ENCODE data around the gene RAB43.

The RAB43 gene

GRCh38 chr3:129052675-129053074, 68.9 kb downstream of the RAB43 start:
- H3K4me1 ChIP-seq (ENCODE audit: insufficient read depth, low read length): no peaks in the 10 kb centered on the region
- H3K36me3 ChIP-seq (ENCODE audit: insufficient read depth, low read length): no peaks in the 10 kb centered on the region
- no peaks in the 10 kb centered on the region for H3K9me3 ChIP-seq (ENCODE audit: control insufficient read depth, insufficient read depth, low read length)
- no peak overlapping the region for H3K9ac ChIP-seq (ENCODE audit: low read depth, low read length)

GRCh38 chr3:129051871-129052340, 69.7 kb downstream of the RAB43 start:
- Histone ChIP-seq H3K4me1 (ENCODE audit: insufficient read depth, low read length) (no peaks in the 10 kb centered on the region), H3K9ac (ENCODE audit: low read depth, low read length) (no peak overlapping the region), H3K36me3 (ENCODE audit: insufficient read depth, low read length) (no peaks in the 10 kb centered on the region), H3K9me3 (ENCODE audit: control insufficient read depth, insufficient read depth, low read length) (no peaks in the 10 kb centered on the region)

- H3K9ac ChIP-seq (ENCODE audit: low read depth, low read length): no peak overlapping the region
- no peaks in the 10 kb centered on the region for H3K36me3 ChIP-seq (ENCODE audit: insufficient read depth, low read length)
- H3K4me1 ChIP-seq (ENCODE audit: insufficient read depth, low read length): no peaks in the 10 kb centered on the region
- H3K9me3 ChIP-seq (ENCODE audit: control insufficient read depth, insufficient read depth, low read length): no peaks in the 10 kb centered on the region
These were observed 70.9 kb downstream of the RAB43 start for GRCh38 chr3:129050556-129051295.

GRCh38 chr3:129047553-129047839, 74.1 kb downstream of the RAB43 start:
- Histone ChIP-seq H3K9me3 (ENCODE audit: control insufficient read depth, insufficient read depth, low read length) (no peaks in the 10 kb centered on the region), H3K4me1 (ENCODE audit: insufficient read depth, low read length) (no peaks in the 10 kb centered on the region), H3K36me3 (ENCODE audit: insufficient read depth, low read length) (no peaks in the 10 kb centered on the region), H3K9ac (ENCODE audit: low read depth, low read length) (no peak overlapping the region)

- H3K4me1 ChIP-seq (ENCODE audit: insufficient read depth, low read length): 0 out of 2 replicates have a peak, but pooled peaks cover 2% of the 10 kb centered on the region
- H3K9ac ChIP-seq (ENCODE audit: low read depth, low read length): no peak overlapping the region
- H3K9me3 ChIP-seq (ENCODE audit: control insufficient read depth, insufficient read depth, low read length): no peaks in the 10 kb centered on the region
- no peaks in the 10 kb centered on the region for H3K36me3 ChIP-seq (ENCODE audit: insufficient read depth, low read length)
These were observed 74.7 kb downstream of the RAB43 start for GRCh38 chr3:129046732-129047552.

GRCh38 chr3:129046037-129046731, 75.4 kb downstream of the RAB43 start:
- H3K36me3 ChIP-seq (ENCODE audit: insufficient read depth, low read length): no peaks in the 10 kb centered on the region
- peaks cover 5% of the 10 kb centered on the region; the same call in 1 of the 2 replicates for H3K4me1 ChIP-seq (ENCODE audit: insufficient read depth, low read length)
- H3K9me3 ChIP-seq (ENCODE audit: control insufficient read depth, insufficient read depth, low read length): no peaks in the 10 kb centered on the region
- no peak overlapping the region for H3K9ac ChIP-seq (ENCODE audit: low read depth, low read length)

GRCh38 chr3:129045675-129046036, 75.9 kb downstream of the RAB43 start:
- no peaks in the 10 kb centered on the region for H3K36me3 ChIP-seq (ENCODE audit: insufficient read depth, low read length)
- H3K4me1 ChIP-seq (ENCODE audit: insufficient read depth, low read length): peaks cover 10% of the 10 kb centered on the region; the same call in 1 of the 2 replicates
- H3K9ac ChIP-seq (ENCODE audit: low read depth, low read length): no peak overlapping the region
- H3K9me3 ChIP-seq (ENCODE audit: control insufficient read depth, insufficient read depth, low read length): no peaks in the 10 kb centered on the region

GRCh38 chr3:129040579-129041300, 80.9 kb downstream of the RAB43 start:
- H3K36me3 ChIP-seq (ENCODE audit: insufficient read depth, low read length): no peaks in the 10 kb centered on the region
- H3K9me3 ChIP-seq (ENCODE audit: control insufficient read depth, insufficient read depth, low read length): no peaks in the 10 kb centered on the region
- H3K9ac ChIP-seq (ENCODE audit: low read depth, low read length): no peak overlapping the region
- peaks cover 15% of the 10 kb centered on the region; the same call in 1 of the 2 replicates for H3K4me1 ChIP-seq (ENCODE audit: insufficient read depth, low read length)

- Histone ChIP-seq H3K4me1 (ENCODE audit: insufficient read depth, low read length) (peaks cover 15% of the 10 kb centered on the region; the same call in 1 of the 2 replicates), H3K9me3 (ENCODE audit: control insufficient read depth, insufficient read depth, low read length) (no peaks in the 10 kb centered on the region), H3K36me3 (ENCODE audit: insufficient read depth, low read length) (no peaks in the 10 kb centered on the region), H3K9ac (ENCODE audit: low read depth, low read length) (no peak overlapping the region)
These were observed 81.6 kb downstream of the RAB43 start for GRCh38 chr3:129040039-129040336.

GRCh38 chr3:129039271-129040038, 82.1 kb downstream of the RAB43 start:
- no peaks in the 10 kb centered on the region for H3K36me3 ChIP-seq (ENCODE audit: insufficient read depth, low read length)
- no peaks in the 10 kb centered on the region for H3K9me3 ChIP-seq (ENCODE audit: control insufficient read depth, insufficient read depth, low read length)
- no peak overlapping the region for H3K9ac ChIP-seq (ENCODE audit: low read depth, low read length)
- peaks cover 15% of the 10 kb centered on the region; the same call in 1 of the 2 replicates for H3K4me1 ChIP-seq (ENCODE audit: insufficient read depth, low read length)

GRCh38 chr3:129038121-129038855, 83.3 kb downstream of the RAB43 start:
- Histone ChIP-seq H3K9ac (ENCODE audit: low read depth, low read length) (no peak overlapping the region), H3K4me1 (ENCODE audit: insufficient read depth, low read length) (peaks cover 15% of the 10 kb centered on the region; the same call in 1 of the 2 replicates), H3K36me3 (ENCODE audit: insufficient read depth, low read length) (no peaks in the 10 kb centered on the region), H3K9me3 (ENCODE audit: control insufficient read depth, insufficient read depth, low read length) (no peaks in the 10 kb centered on the region)
